PC-3 (cell line): ENCODE data around the gene L3MBTL1. TPM values are rescaled to one million over a fixed set of nuclear protein-coding genes. Genes with fewer than 3 reads are reported as not detected.

ENCODE experiments used
- ATAC-seq: fragments of 200-7000 bp; cut with Tn5 transposase; 2 replicates; pipeline ENCODE4 v1.9.1; 2020; ENCODE audit warnings: mild to moderate bottlenecking, moderate library complexity
- BruUV-seq: library from RNA; stranded (reverse); fragments of 400-500 nt; replicated peaks from 2 replicates; lab custom pipeline; 2021; lab: Mats Ljungman, UMichigan
- CTCF ChIA-PET: fragments of 300-600 bp; sonication (Branson Sonifier 250); formaldehyde crosslinking; loops from one replicate; lab custom pipeline; 2022; ENCODE audit warnings: antibody characterized with exemption; lab: Charles Lee
- POLR2A ChIA-PET: fragments of 300-600 bp; sonication (Branson Sonifier 250); formaldehyde crosslinking; loops from one replicate; lab custom pipeline; 2022; ENCODE audit warnings: antibody characterized with exemption; ENCODE audit not compliant: unreplicated experiment; lab: Charles Lee
- DNase-seq: peaks from one replicate; pipeline ENCODE4 v3.0.0-alpha.2; 2015
- H2AFZ ChIP-seq: fragments of 300-600 bp; sonication (generic); 2 replicates; pipeline ENCODE4 v1.6.0; 2016; ENCODE audit warnings: antibody characterized with exemption, low read length
- H3F3A ChIP-seq: fragments of 300-600 bp; sonication (generic); one replicate; pipeline ENCODE4 v1.6.0; 2017; ENCODE audit warnings: antibody characterized with exemption, low read length, control low read depth, mild to moderate bottlenecking; ENCODE audit not compliant: unreplicated experiment
- H3K27ac ChIP-seq: fragments of 300-600 bp; sonication (generic); 2 replicates; pipeline ENCODE4 v1.5.1; 2016; ENCODE audit warnings: mild to moderate bottlenecking, low read length
- H3K27me3 ChIP-seq: fragments of 300-600 bp; sonication (generic); 2 replicates; pipeline ENCODE4 v1.6.1; 2016; ENCODE audit warnings: low read length, mixed read lengths
- H3K36me3 ChIP-seq: fragments of 300-600 bp; sonication (generic); 2 replicates; pipeline ENCODE4 v1.6.1; 2016; ENCODE audit warnings: low read depth, mixed run types, low read length, mixed read lengths
- H3K4me1 ChIP-seq: fragments of 300-600 bp; sonication (generic); 2 replicates; pipeline ENCODE4 v1.5.1; 2016; ENCODE audit warnings: low read length; ENCODE audit not compliant: insufficient read depth
- H3K4me2 ChIP-seq: fragments of 300-600 bp; sonication (generic); 2 replicates; pipeline ENCODE4 v1.6.0; 2016; ENCODE audit warnings: low read length
- H3K4me3 ChIP-seq: fragments of 300-600 bp; sonication (generic); 2 replicates; pipeline ENCODE4 v1.5.1; 2016; ENCODE audit warnings: mild to moderate bottlenecking, low read length, mixed read lengths
- H3K79me2 ChIP-seq: fragments of 300-600 bp; sonication (generic); 2 replicates; pipeline ENCODE4 v1.6.1; 2017; ENCODE audit warnings: low read length, mixed read lengths
- H3K9ac ChIP-seq: fragments of 300-600 bp; sonication (generic); 2 replicates; pipeline ENCODE4 v1.6.0; 2016; ENCODE audit warnings: mild to moderate bottlenecking, low read length
- H3K9me2 ChIP-seq: fragments of 300-600 bp; sonication (generic); replicated peaks from 2 replicates; pipeline ENCODE4 v1.6.1; 2016; ENCODE audit warnings: mixed run types, low read length, mixed read lengths
- H3K9me3 ChIP-seq: fragments of 300-600 bp; sonication (generic); 2 replicates; pipeline ENCODE4 v1.6.1; 2016; ENCODE audit warnings: low read length, mixed read lengths
- H4K20me1 ChIP-seq: fragments of 300-600 bp; sonication (generic); 2 replicates; pipeline ENCODE4 v1.6.1; 2016; ENCODE audit warnings: low read length, mixed read lengths
- CTCF ChIP-seq: fragments of 300-600 bp; sonication (generic); conservative IDR thresholded peaks from 2 replicates; pipeline ENCODE4 v1.5.1; 2017; ENCODE audit warnings: antibody characterized with exemption, low read depth, mild to moderate bottlenecking, low read length
- EZH2 ChIP-seq: fragments of 300-600 bp; sonication (generic); IDR thresholded peaks from one replicate; pipeline ENCODE4 v1.6.1; 2017; ENCODE audit warnings: antibody characterized with exemption, mild to moderate bottlenecking, low read length; ENCODE audit not compliant: unreplicated experiment
- EZH2phosphoT487 ChIP-seq: fragments of 300-600 bp; sonication (generic); IDR thresholded peaks from 2 replicates; pipeline ENCODE4 v1.6.1; 2018; ENCODE audit warnings: mild to moderate bottlenecking, antibody characterized with exemption, low read length, borderline replicate concordance
- intact Hi-C: fragments of 100-400 bp; cut with micrococcal nuclease; formaldehyde crosslinking; loops from 2 replicates; pipeline ENCODE4 v1.9.0; 2023
- total RNA-seq: library from RNA; depleted of rRNA; stranded (reverse); fragments of >200 nt; gene quantifications from 2 replicates; pipeline ENCODE4 v1.2.3, GENCODE V29; 2014

The L3MBTL1 gene
- total RNA-seq, 1 experiment from 2014 or later, result 9.9 TPM

GRCh38 chr20:43520074-43520630 is 12.7 kb downstream of the L3MBTL1 start:
- Histone ChIP-seq H3K79me2 (peaks cover 24% of the 10 kb centered on the region), H2AFZ (no peak overlapping the region), H4K20me1 (no peaks in the 10 kb centered on the region), H3K36me3 (no peaks in the 10 kb centered on the region; the same call in 1 of the 2 replicates), H3K4me3 (no peak overlapping the region), H3K9me3 (no peaks in the 10 kb centered on the region), H3K9ac (no peak overlapping the region), H3K9me2 (no peaks in the 10 kb centered on the region), H3K4me2 (no peak overlapping the region), H3F3A (no peaks in the 10 kb centered on the region), H3K27ac (no peak overlapping the region), H3K4me1 (peaks cover 10% of the 10 kb centered on the region; the same call in 1 of the 2 replicates), H3K27me3 (no peaks in the 10 kb centered on the region)
- ChIA-PET CTCF (no interaction called here), POLR2A (no interaction called here)
- no TSS peak for BruUV-seq
- DNase-seq (no peak), ATAC-seq (no peak)
- no peak for TF ChIP-seq EZH2
- no peak for TF ChIP-seq CTCF
- intact Hi-C loops, result no loop called here

- Histone ChIP-seq H3K27me3 (no peaks in the 10 kb centered on the region), H3K9ac (no peak overlapping the region), H3K36me3 (no peaks in the 10 kb centered on the region), H3K9me3 (no peaks in the 10 kb centered on the region), H3K4me3 (no peak overlapping the region), H3F3A (no peaks in the 10 kb centered on the region), H3K9me2 (no peaks in the 10 kb centered on the region), H3K79me2 (no peaks in the 10 kb centered on the region), H4K20me1 (no peaks in the 10 kb centered on the region), H3K27ac (no peak overlapping the region), H2AFZ (no peak overlapping the region), H3K4me2 (no peak overlapping the region), H3K4me1 (no peaks in the 10 kb centered on the region)
- ATAC-seq, result no peak
- intact Hi-C loops, result no loop called here
- TF ChIP-seq EZH2, result no peak
- TF ChIP-seq EZH2phosphoT487, result no peak
- TF ChIP-seq CTCF, result no peak
- POLR2A ChIA-PET, result no interaction called here
- CTCF ChIA-PET, result no interaction called here
- no TSS peak for BruUV-seq
- DNase-seq, result no peak
These were observed 17.5 kb downstream of the L3MBTL1 start for GRCh38 chr20:43525021-43525420.

- ATAC-seq, result no peak
- H3F3A ChIP-seq, result no peaks in the 10 kb centered on the region
- no TSS peak for BruUV-seq
- no peak overlapping the region for H3K27ac ChIP-seq
- H4K20me1 ChIP-seq, result no peaks in the 10 kb centered on the region
- no peak for DNase-seq
- H3K27me3 ChIP-seq, result no peaks in the 10 kb centered on the region
- H3K4me2 ChIP-seq, result no peak overlapping the region
- no peaks in the 10 kb centered on the region for H3K9me2 ChIP-seq
- H3K36me3 ChIP-seq, result no peaks in the 10 kb centered on the region
- ChIA-PET CTCF (no interaction called here), POLR2A (interaction anchor here (0.6 to 0.7 kb wide), 3 partner anchors 62 to 238 kb away, joined by 3 to 14 read pairs (median 11); partner anchors contain the start of gene IFT52)
- no peak overlapping the region for H3K9ac ChIP-seq
- TF ChIP-seq EZH2, result no peak
- no peak for TF ChIP-seq CTCF
- TF ChIP-seq EZH2phosphoT487, result no peak
- H3K9me3 ChIP-seq, result no peaks in the 10 kb centered on the region
- no peak overlapping the region for H3K4me3 ChIP-seq
- intact Hi-C loops, result no loop called here
- H3K79me2 ChIP-seq, result no peaks in the 10 kb centered on the region
- no peak overlapping the region for H2AFZ ChIP-seq
- no peaks in the 10 kb centered on the region for H3K4me1 ChIP-seq
These were observed 20.9 kb downstream of the L3MBTL1 start for GRCh38 chr20:43528258-43528875.
